ENCODE results near the gene ZNF346.

Gene ZNF346

GRCh38 chr5:177043114-177043513 is 20.6 kb downstream of the ZNF346 start:
- ChIA-PET CTCF (interaction anchor here (1.1 kb wide), 1 partner anchor 29 kb away, joined by 4 read pairs; no protein-coding TSS in a partner anchor), POLR2A (interaction anchor here (0.5 to 1.7 kb wide), 3 partner anchors 12 to 138 kb away, joined by 4 to 5 read pairs (median 4); no protein-coding TSS in a partner anchor)
- no peak overlapping the region for H3K27ac ChIP-seq (ENCODE audit: extremely low read depth, low read depth, low read length)
- no peak overlapping the region for H3K4me3 ChIP-seq (ENCODE audit: low read depth, low read length)
- TF ChIP-seq ZBTB17 (tag by site-specific recombination; IDR thresholded peaks at IDR 0.05) (no peak), SCRT1 (tag by site-specific recombination; IDR thresholded peaks at IDR 0.05; ENCODE audit: borderline replicate concordance) (0 out of 2 replicates have a peak, but pooled peaks have one; percentile 11), SCRT2 (tag by site-specific recombination; IDR thresholded peaks at IDR 0.05) (peak; percentile 38; the same call in 1 of the 2 replicates)
- H3K36me3 ChIP-seq (ENCODE audit: control insufficient read depth in 2 of 2, insufficient read depth in 1 of 2, low read length in 2 of 2): peaks cover 67 to 82% of the 10 kb centered on the region in 2 experiments
- H3K4me1 ChIP-seq (ENCODE audit: control insufficient read depth, insufficient read depth, low read length): no peaks in the 10 kb centered on the region
- H3K9me3 ChIP-seq (ENCODE audit: control insufficient read depth, insufficient read depth, low read depth, low read length): no peaks in the 10 kb centered on the region

DNA sequence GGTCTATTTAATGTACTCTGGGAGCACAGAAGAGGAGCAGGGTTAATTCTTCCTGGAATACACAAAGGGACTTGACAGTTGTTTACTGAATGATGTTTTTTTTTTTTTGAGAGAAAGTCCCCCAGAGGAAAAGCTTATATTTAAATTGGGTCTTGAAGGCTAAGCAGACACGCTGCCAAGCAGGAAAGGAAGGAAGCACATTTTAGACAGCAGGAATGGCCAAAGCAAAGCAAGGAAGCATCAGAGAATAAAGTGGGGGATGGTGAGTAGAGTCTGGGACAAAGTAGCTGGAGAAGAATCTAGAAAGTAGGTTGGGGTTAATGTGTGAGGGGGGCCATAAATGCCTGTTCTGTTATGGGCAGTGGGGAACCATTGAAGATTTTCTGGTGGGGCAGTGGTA is 21.5 kb downstream of the ZNF346 start:
- POLR2A ChIA-PET: interaction anchor here (1.7 kb wide), 1 partner anchor 17 kb away, joined by 4 read pairs; no protein-coding TSS in a partner anchor
- Histone ChIP-seq H3K4me1 (ENCODE audit: control insufficient read depth, insufficient read depth, low read length) (no peaks in the 10 kb centered on the region), H3K9me3 (ENCODE audit: control insufficient read depth, insufficient read depth, low read depth, low read length) (no peaks in the 10 kb centered on the region), H3K36me3 (ENCODE audit: control insufficient read depth in 2 of 2, insufficient read depth in 1 of 2, low read length in 2 of 2) (peaks cover 68 to 84% of the 10 kb centered on the region in 2 experiments), H3K27ac (ENCODE audit: extremely low read depth, low read depth, low read length) (no peak overlapping the region), H3K4me3 (ENCODE audit: low read depth, low read length) (no peak overlapping the region)
- CTCF ChIA-PET: interaction anchor here (1.0 to 1.8 kb wide), 3 partner anchors 28 to 383 kb away, joined by 3 to 7 read pairs (median 4); no protein-coding TSS in a partner anchor
- TF ChIP-seq ZNF510 (tag by site-specific recombination; IDR thresholded peaks at IDR 0.05; ENCODE audit: insufficient replicate concordance) (no peak), ZNF837 (tag by site-specific recombination; IDR thresholded peaks at IDR 0.05) (no peak), ZNF341 (tag by site-specific recombination; IDR thresholded peaks at IDR 0.05; ENCODE audit: low read depth) (no peak), ZNF76 (tag by site-specific recombination; IDR thresholded peaks at IDR 0.05; ENCODE audit: borderline replicate concordance, low read depth) (no peak), ZSCAN23 (tag by site-specific recombination; IDR thresholded peaks at IDR 0.05) (no peak), ZNF391 (tag by site-specific recombination; IDR thresholded peaks at IDR 0.05; ENCODE audit: borderline replicate concordance, low read depth) (no peak), ZNF324 (tag by site-specific recombination; IDR thresholded peaks at IDR 0.05) (no peak), ZNF626 (tag by site-specific recombination; IDR thresholded peaks at IDR 0.05) (no peak), ZNF10 (tag by site-specific recombination; IDR thresholded peaks at IDR 0.05) (no peak), REPIN1 (tag by site-specific recombination; IDR thresholded peaks at IDR 0.05; ENCODE audit: low read depth) (no peak), ZNF664 (tag by site-specific recombination; IDR thresholded peaks at IDR 0.05) (no peak), ZNF830 (tag by site-specific recombination; IDR thresholded peaks at IDR 0.05; ENCODE audit: low read depth) (no peak), YY1 (tag by site-specific recombination; IDR thresholded peaks at IDR 0.05) (no peak), PBX3 (CRISPR knock-in tag; IDR thresholded peaks at IDR 0.05) (no peak), ZXDB (tag by site-specific recombination; IDR thresholded peaks at IDR 0.05) (no peak), YY2 (tag by site-specific recombination; IDR thresholded peaks at IDR 0.05) (no peak), SCRT1 (tag by site-specific recombination; IDR thresholded peaks at IDR 0.05; ENCODE audit: borderline replicate concordance) (no peak)
- TF ChIP-seq, protein P1, sequence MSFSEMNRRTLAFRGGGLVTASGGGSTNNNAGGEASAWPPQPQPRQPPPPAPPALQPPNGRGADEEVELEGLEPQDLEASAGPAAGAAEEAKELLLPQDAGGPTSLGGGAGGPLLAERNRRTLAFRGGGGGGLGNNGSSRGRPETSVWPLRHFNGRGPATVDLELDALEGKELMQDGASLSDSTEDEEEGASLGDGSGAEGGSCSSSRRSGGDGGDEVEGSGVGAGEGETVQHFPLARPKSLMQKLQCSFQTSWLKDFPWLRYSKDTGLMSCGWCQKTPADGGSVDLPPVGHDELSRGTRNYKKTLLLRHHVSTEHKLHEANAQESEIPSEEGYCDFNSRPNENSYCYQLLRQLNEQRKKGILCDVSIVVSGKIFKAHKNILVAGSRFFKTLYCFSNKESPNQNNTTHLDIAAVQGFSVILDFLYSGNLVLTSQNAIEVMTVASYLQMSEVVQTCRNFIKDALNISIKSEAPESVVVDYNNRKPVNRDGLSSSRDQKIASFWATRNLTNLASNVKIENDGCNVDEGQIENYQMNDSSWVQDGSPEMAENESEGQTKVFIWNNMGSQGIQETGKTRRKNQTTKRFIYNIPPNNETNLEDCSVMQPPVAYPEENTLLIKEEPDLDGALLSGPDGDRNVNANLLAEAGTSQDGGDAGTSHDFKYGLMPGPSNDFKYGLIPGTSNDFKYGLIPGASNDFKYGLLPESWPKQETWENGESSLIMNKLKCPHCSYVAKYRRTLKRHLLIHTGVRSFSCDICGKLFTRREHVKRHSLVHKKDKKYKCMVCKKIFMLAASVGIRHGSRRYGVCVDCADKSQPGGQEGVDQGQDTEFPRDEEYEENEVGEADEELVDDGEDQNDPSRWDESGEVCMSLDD (tag by site-specific recombination; IDR thresholded peaks at IDR 0.05): no peak
- TF ChIP-seq, protein P2, sequence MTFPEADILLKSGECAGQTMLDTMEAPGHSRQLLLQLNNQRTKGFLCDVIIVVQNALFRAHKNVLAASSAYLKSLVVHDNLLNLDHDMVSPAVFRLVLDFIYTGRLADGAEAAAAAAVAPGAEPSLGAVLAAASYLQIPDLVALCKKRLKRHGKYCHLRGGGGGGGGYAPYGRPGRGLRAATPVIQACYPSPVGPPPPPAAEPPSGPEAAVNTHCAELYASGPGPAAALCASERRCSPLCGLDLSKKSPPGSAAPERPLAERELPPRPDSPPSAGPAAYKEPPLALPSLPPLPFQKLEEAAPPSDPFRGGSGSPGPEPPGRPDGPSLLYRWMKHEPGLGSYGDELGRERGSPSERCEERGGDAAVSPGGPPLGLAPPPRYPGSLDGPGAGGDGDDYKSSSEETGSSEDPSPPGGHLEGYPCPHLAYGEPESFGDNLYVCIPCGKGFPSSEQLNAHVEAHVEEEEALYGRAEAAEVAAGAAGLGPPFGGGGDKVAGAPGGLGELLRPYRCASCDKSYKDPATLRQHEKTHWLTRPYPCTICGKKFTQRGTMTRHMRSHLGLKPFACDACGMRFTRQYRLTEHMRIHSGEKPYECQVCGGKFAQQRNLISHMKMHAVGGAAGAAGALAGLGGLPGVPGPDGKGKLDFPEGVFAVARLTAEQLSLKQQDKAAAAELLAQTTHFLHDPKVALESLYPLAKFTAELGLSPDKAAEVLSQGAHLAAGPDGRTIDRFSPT (tag by site-specific recombination; IDR thresholded peaks at IDR 0.05): no peak
- TF ChIP-seq, protein P3, sequence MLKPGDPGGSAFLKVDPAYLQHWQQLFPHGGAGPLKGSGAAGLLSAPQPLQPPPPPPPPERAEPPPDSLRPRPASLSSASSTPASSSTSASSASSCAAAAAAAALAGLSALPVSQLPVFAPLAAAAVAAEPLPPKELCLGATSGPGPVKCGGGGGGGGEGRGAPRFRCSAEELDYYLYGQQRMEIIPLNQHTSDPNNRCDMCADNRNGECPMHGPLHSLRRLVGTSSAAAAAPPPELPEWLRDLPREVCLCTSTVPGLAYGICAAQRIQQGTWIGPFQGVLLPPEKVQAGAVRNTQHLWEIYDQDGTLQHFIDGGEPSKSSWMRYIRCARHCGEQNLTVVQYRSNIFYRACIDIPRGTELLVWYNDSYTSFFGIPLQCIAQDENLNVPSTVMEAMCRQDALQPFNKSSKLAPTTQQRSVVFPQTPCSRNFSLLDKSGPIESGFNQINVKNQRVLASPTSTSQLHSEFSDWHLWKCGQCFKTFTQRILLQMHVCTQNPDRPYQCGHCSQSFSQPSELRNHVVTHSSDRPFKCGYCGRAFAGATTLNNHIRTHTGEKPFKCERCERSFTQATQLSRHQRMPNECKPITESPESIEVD (tag by site-specific recombination; IDR thresholded peaks at IDR 0.05): no peak

Data from HEK293 (cell line).